K562 (cell line): Measurements from ENCODE around the gene FERMT3. TPM values are rescaled to one million over a fixed set of nuclear protein-coding genes. Genes with fewer than 3 reads are reported as not detected.
A peak's percentile ranks its signal among the peaks of the same experiment; 100 is the strongest.

Experiments
- ELK1 ChIP-seq: sonication (generic); formaldehyde crosslinking; IDR thresholded peaks from 2 replicates; pipeline ENCODE4 v1.8.1; 2022; ENCODE audit warnings: missing genetic modification reagents
- ETV5 ChIP-seq: sonication (generic); formaldehyde crosslinking; IDR thresholded peaks from 2 replicates; pipeline ENCODE4 v1.4.0; 2020; ENCODE audit warnings: low read depth, mild to moderate bottlenecking, missing genetic modification reagents
- GTF3C2 ChIP-seq: IDR thresholded peaks from 3 replicates; pipeline ENCODE4 v1.6.1; 2011; ENCODE audit warnings: borderline replicate concordance, mild to moderate bottlenecking, moderate library complexity; ENCODE audit not compliant: insufficient read length; ENCODE audit errors: extremely low read depth
- MTA3 ChIP-seq: fragments of 450-650 bp; formaldehyde crosslinking; IDR thresholded peaks from 2 replicates; pipeline ENCODE4 v1.6.1; 2017; ENCODE audit warnings: mild to moderate bottlenecking, borderline replicate concordance
- MYC ChIP-seq, 2 experiments: fragments of 250-450 bp in 1 of 2; sonication (Bioruptor Pico) in 1 of 2; IDR thresholded peaks; 2 replicates each; pipeline versions ENCODE4 v1.5.1 to v1.6.1; 2012 to 2021; ENCODE audit warnings: low read depth in 2 of 2, borderline replicate concordance in 1 of 2, improper control_type of control experiment in 1 of 2, low read length in 1 of 2, mild to moderate bottlenecking in 1 of 2, moderate library complexity in 1 of 2
- SMAD4 ChIP-seq: fragments of 250-450 bp; sonication (Bioruptor Pico); conservative IDR thresholded peaks from 2 replicates; pipeline ENCODE4 v1.8.0; 2021; ENCODE audit warnings: inconsistent platforms, mild to moderate bottlenecking, moderate library complexity
- TARDBP ChIP-seq: fragments of 450-650 bp; IDR thresholded peaks from 2 replicates; pipeline ENCODE4 v1.6.1; 2016
- TCF15 ChIP-seq: fragments of 250-450 bp; sonication (Bioruptor Pico); IDR thresholded peaks from 2 replicates; pipeline ENCODE4 v1.8.0; 2022; ENCODE audit warnings: moderate library complexity, mild to moderate bottlenecking, inconsistent platforms
- ZBTB33 ChIP-seq: sonication (generic); formaldehyde crosslinking; IDR thresholded peaks from 2 replicates; pipeline ENCODE4 v1.8.1; 2023; ENCODE audit warnings: mild to moderate bottlenecking, missing genetic modification reagents
- polyA plus RNA-seq, 8 experiments: library from polyadenylated mRNA; depleted of rRNA in 4 of 8; stranded (reverse) in 5 of 8; unstranded in 3 of 8; fragments of >200 nt; fragmentation: Nextera tagmentation in 2 of 8; fragmentation: Illumina TruSeq in 1 of 8; extraction: Ambion mirVana in 2 of 8; extraction: Trizol in 1 of 8; gene quantifications; 2 replicates each; pipeline versions ENCODE4 v1.2.1 to v1.2.3, GENCODE V29; 2011 to 2014; ENCODE audit warnings: inconsistent platforms in 1 of 8, missing spikeins in 1 of 8
- total RNA-seq, 7 experiments: library from RNA; depleted of rRNA in 6 of 7; stranded (reverse); fragments of >200 nt in 6 of 7; fragmentation: Illumina TruSeq in 2 of 7; extraction: Trizol in 2 of 7; gene quantifications; 2 replicates each; pipeline versions ENCODE4 v1.2.1 to v1.2.3, GENCODE V29; 2011 to 2021; ENCODE audit warnings: low replicate concordance in 1 of 7
- TF ChIP-seq, protein P1 (sequence below), 2 experiments: IDR thresholded peaks; 2 replicates each; pipeline ENCODE4 v1.6.1; 2012; ENCODE audit warnings: improper control_type of control experiment in 2 of 2, low read depth in 2 of 2, low read length in 2 of 2, borderline replicate concordance in 1 of 2
- TF ChIP-seq, protein P2 (sequence below): fragments of 450-650 bp; formaldehyde crosslinking; IDR thresholded peaks from 2 replicates; pipeline ENCODE4 v1.4.0; 2020; ENCODE audit warnings: mild to moderate bottlenecking, moderate library complexity
- TF ChIP-seq, protein P3 (sequence below): sonication (generic); formaldehyde crosslinking; IDR thresholded peaks from 2 replicates; pipeline ENCODE4 v1.8.1; 2022; ENCODE audit warnings: missing genetic modification reagents

FERMT3 gene
- total and polyA plus RNA-seq, 9 of the 15 experiments (the other 6 are each of a cell fraction or from before 2014, with no cell fraction given) = 3.2 to 275 (median 79.7) TPM

GRCh38 chr11:64249563-64250414 is 43.3 kb downstream of the FERMT3 start (continued):
- no peak for TF ChIP-seq GTF3C2
- no peak for TF ChIP-seq ETV5 (CRISPR knock-in tag)
- TF ChIP-seq, protein P1, sequence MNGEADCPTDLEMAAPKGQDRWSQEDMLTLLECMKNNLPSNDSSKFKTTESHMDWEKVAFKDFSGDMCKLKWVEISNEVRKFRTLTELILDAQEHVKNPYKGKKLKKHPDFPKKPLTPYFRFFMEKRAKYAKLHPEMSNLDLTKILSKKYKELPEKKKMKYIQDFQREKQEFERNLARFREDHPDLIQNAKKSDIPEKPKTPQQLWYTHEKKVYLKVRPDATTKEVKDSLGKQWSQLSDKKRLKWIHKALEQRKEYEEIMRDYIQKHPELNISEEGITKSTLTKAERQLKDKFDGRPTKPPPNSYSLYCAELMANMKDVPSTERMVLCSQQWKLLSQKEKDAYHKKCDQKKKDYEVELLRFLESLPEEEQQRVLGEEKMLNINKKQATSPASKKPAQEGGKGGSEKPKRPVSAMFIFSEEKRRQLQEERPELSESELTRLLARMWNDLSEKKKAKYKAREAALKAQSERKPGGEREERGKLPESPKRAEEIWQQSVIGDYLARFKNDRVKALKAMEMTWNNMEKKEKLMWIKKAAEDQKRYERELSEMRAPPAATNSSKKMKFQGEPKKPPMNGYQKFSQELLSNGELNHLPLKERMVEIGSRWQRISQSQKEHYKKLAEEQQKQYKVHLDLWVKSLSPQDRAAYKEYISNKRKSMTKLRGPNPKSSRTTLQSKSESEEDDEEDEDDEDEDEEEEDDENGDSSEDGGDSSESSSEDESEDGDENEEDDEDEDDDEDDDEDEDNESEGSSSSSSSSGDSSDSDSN (IDR thresholded peaks at IDR 0.05; ENCODE audit: borderline replicate concordance in 1 of 2, low read depth in 2 of 2, low read length in 2 of 2) = no peak
- TF ChIP-seq ELK1 = no peak
- no peak for TF ChIP-seq TCF15
- TF ChIP-seq MYC (IDR thresholded peaks at IDR 0.05; ENCODE audit: low read depth, low read length) = no peak
- no peak for TF ChIP-seq MYC (CRISPR knock-in tag; IDR thresholded peaks at IDR 0.05; ENCODE audit: borderline replicate concordance, low read depth)
- TF ChIP-seq MTA3 = 0 out of 2 replicates have a peak, but pooled peaks have one; percentile 29
- TF ChIP-seq, protein P2, sequence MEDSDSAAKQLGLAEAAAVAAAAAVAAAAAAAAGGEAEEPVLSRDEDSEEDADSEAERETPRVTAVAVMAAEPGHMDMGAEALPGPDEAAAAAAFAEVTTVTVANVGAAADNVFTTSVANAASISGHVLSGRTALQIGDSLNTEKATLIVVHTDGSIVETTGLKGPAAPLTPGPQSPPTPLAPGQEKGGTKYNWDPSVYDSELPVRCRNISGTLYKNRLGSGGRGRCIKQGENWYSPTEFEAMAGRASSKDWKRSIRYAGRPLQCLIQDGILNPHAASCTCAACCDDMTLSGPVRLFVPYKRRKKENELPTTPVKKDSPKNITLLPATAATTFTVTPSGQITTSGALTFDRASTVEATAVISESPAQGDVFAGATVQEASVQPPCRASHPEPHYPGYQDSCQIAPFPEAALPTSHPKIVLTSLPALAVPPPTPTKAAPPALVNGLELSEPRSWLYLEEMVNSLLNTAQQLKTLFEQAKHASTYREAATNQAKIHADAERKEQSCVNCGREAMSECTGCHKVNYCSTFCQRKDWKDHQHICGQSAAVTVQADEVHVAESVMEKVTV = no peak
- no peak for TF ChIP-seq TARDBP
- no peak for TF ChIP-seq ZBTB33 (CRISPR knock-in tag)
- TF ChIP-seq SMAD4 = no peak
- TF ChIP-seq, protein P3, sequence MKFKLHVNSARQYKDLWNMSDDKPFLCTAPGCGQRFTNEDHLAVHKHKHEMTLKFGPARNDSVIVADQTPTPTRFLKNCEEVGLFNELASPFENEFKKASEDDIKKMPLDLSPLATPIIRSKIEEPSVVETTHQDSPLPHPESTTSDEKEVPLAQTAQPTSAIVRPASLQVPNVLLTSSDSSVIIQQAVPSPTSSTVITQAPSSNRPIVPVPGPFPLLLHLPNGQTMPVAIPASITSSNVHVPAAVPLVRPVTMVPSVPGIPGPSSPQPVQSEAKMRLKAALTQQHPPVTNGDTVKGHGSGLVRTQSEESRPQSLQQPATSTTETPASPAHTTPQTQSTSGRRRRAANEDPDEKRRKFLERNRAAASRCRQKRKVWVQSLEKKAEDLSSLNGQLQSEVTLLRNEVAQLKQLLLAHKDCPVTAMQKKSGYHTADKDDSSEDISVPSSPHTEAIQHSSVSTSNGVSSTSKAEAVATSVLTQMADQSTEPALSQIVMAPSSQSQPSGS (CRISPR knock-in tag) = no peak
